GM12878 (cell line): ENCODE measurements around the gene CDC42SE2. TPM values are rescaled to one million over a fixed set of nuclear protein-coding genes. Genes with fewer than 3 reads are reported as not detected.
A peak's percentile ranks its signal among the peaks of the same experiment; 100 is the strongest.

Experiments
- CBFB ChIP-seq: IDR thresholded peaks from 2 replicates; pipeline ENCODE4 v1.6.1; 2016; ENCODE audit warnings: antibody characterized with exemption, low read depth
- CBX3 ChIP-seq: fragments of 200-600 bp; sonication (generic); IDR thresholded peaks from 2 replicates; pipeline ENCODE4 v1.6.1; 2016; ENCODE audit warnings: low read depth, borderline replicate concordance
- CHD1 ChIP-seq: IDR thresholded peaks from 2 replicates; pipeline ENCODE4 v1.6.1; 2012; ENCODE audit warnings: low read depth, low read length, improper control_type of control experiment
- CTCF ChIP-seq, 3 experiments: IDR thresholded peaks in 2 of 3; conservative IDR thresholded peaks in 1 of 3; 2 replicates each; pipeline ENCODE4 v1.5.1; 2011; ENCODE audit warnings: low read depth in 3 of 3, low read length in 3 of 3, mild to moderate bottlenecking in 3 of 3, control low read depth in 2 of 3, moderate library complexity in 2 of 3, inconsistent platforms in 1 of 3, mixed read lengths in 1 of 3; ENCODE audit not compliant: control insufficient read depth in 2 of 3, insufficient read depth in 1 of 3; ENCODE audit errors: extremely low read depth in 1 of 3
- GATAD2B ChIP-seq: fragments of 450-650 bp; conservative IDR thresholded peaks from 2 replicates; pipeline ENCODE4 v1.6.1; 2017; ENCODE audit warnings: low read depth, mild to moderate bottlenecking, moderate library complexity
- IKZF1 ChIP-seq: fragments of 450-650 bp; conservative IDR thresholded peaks from 2 replicates; pipeline ENCODE4 v1.6.1; 2017; ENCODE audit warnings: antibody characterized with exemption, mild to moderate bottlenecking
- IRF3 ChIP-seq: fragments of 450-650 bp; IDR thresholded peaks from 2 replicates; pipeline ENCODE4 v1.6.1; 2014; ENCODE audit warnings: mild to moderate bottlenecking
- PKNOX1 ChIP-seq: fragments of 450-650 bp; IDR thresholded peaks from 2 replicates; pipeline ENCODE4 v1.6.1; 2016; ENCODE audit warnings: mild to moderate bottlenecking
- RB1 ChIP-seq: fragments of 450-650 bp; formaldehyde crosslinking; IDR thresholded peaks from 2 replicates; pipeline ENCODE4 v1.6.1; 2017; ENCODE audit warnings: mild to moderate bottlenecking, borderline replicate concordance
- SIX5 ChIP-seq: IDR thresholded peaks from 2 replicates; pipeline ENCODE4 v1.6.1; 2011; ENCODE audit warnings: mild to moderate bottlenecking, low read depth, low read length, moderate library complexity; ENCODE audit not compliant: severe bottlenecking
- SPI1 ChIP-seq: IDR thresholded peaks from 2 replicates; pipeline ENCODE4 v1.6.1; 2011; ENCODE audit warnings: low read depth, mild to moderate bottlenecking, low read length, moderate library complexity, borderline replicate concordance; ENCODE audit not compliant: insufficient read depth
- STAT1 ChIP-seq: fragments of 450-650 bp; conservative IDR thresholded peaks from 2 replicates; pipeline ENCODE4 v1.6.1; 2014; ENCODE audit warnings: antibody characterized with exemption, mild to moderate bottlenecking
- SUPT20H ChIP-seq: IDR thresholded peaks from 2 replicates; pipeline ENCODE4 v1.6.1; 2011; ENCODE audit warnings: low read depth, mild to moderate bottlenecking, low read length, moderate library complexity, borderline replicate concordance; ENCODE audit not compliant: control insufficient read depth
- TBL1XR1 ChIP-seq: IDR thresholded peaks from 2 replicates; pipeline ENCODE4 v1.6.1; 2012; ENCODE audit warnings: low read depth, low read length, improper control_type of control experiment
- YBX1 ChIP-seq: fragments of 450-650 bp; IDR thresholded peaks from 2 replicates; pipeline ENCODE4 v1.6.1; 2016; ENCODE audit warnings: antibody characterized with exemption
- ZBTB40 ChIP-seq: fragments of 450-650 bp; IDR thresholded peaks from 2 replicates; pipeline ENCODE4 v1.6.1; 2016; ENCODE audit warnings: mild to moderate bottlenecking, moderate library complexity, borderline replicate concordance
- ZNF24 ChIP-seq: fragments of 450-650 bp; IDR thresholded peaks from 2 replicates; pipeline ENCODE4 v1.6.1; 2017; ENCODE audit warnings: antibody characterized with exemption, mild to moderate bottlenecking
- polyA plus RNA-seq, 11 experiments: library from polyadenylated mRNA; depleted of rRNA in 4 of 11; unstranded in 6 of 11; stranded (reverse) in 5 of 11; fragments of >200 nt; fragmentation: Nextera tagmentation in 4 of 11; fragmentation: Illumina TruSeq in 1 of 11; extraction: Ambion mirVana in 4 of 11; extraction: Trizol in 1 of 11; gene quantifications; 1 replicate in 1 of 11; 2 replicates in 10 of 11; pipeline versions ENCODE4 v1.2.1 to v1.2.3, GENCODE V29; 2011 to 2016; ENCODE audit warnings: inconsistent platforms in 2 of 11, missing spikeins in 2 of 11, low read depth in 1 of 11
- total RNA-seq, 4 experiments: library from RNA; depleted of rRNA in 3 of 4; stranded (reverse); fragments of >200 nt in 3 of 4; fragmentation: Illumina TruSeq in 1 of 4; extraction: Trizol in 1 of 4; gene quantifications; 2 replicates each; pipeline versions ENCODE4 v1.2.1 to v1.2.3, GENCODE V29; 2013 to 2021

Gene CDC42SE2
- total and polyA plus RNA-seq, 10 of the 15 experiments (the other 5 are each of a cell fraction or from before 2014, with no cell fraction given), result 57.0 to 148 (median 80.3) TPM

- TF ChIP-seq IRF3, result no peak
- TF ChIP-seq SUPT20H, result no peak
- no peak for TF ChIP-seq YBX1
- TF ChIP-seq CBX3, result no peak
- no peak for TF ChIP-seq SIX5
- no peak for TF ChIP-seq CTCF (IDR thresholded peaks at IDR 0.05 in 2 of 3, conservative IDR thresholded peaks at IDR 0.05 in 1 of 3; ENCODE audit: control insufficient read depth in 2 of 3, extremely low read depth in 1 of 3, insufficient read depth in 1 of 3, low read depth in 3 of 3, low read length in 3 of 3)
- TF ChIP-seq GATAD2B, result 0 out of 2 replicates have a peak, but pooled peaks have one; percentile 28
- peak; percentile 25; the same call in 1 of the 2 replicates for TF ChIP-seq CBFB
- TF ChIP-seq STAT1, result no peak
- peak; percentile 30; the same call in 1 of the 2 replicates for TF ChIP-seq ZBTB40
- TF ChIP-seq TBL1XR1, result no peak
- TF ChIP-seq SPI1, result peak; percentile 88
- no peak; the same call in 1 of the 2 replicates for TF ChIP-seq CHD1
- TF ChIP-seq ZNF24, result no peak
- peak; percentile 81; the same call in 1 of the 2 replicates for TF ChIP-seq IKZF1
- TF ChIP-seq RB1, result no peak
- TF ChIP-seq PKNOX1, result peak; percentile 11; the same call in 1 of the 2 replicates
These were observed 115.9 kb downstream of the CDC42SE2 start (continued) for GRCh38 chr5:131379723-131380122.
